Activated CD4-positive, alpha-beta memory T cell treated with anti-CD3 and anti-CD28 coated beads, Interleukin-2, amount 10 ng/mL, durations not matched to agents 7 days and 5 days (primary cell): ENCODE data around the gene SH2D1A. TPM values are rescaled to one million over a fixed set of nuclear protein-coding genes. Genes with fewer than 3 reads are reported as not detected.

ENCODE experiments used
- CTCF ChIA-PET: fragments of 350-600 bp; sonication (Branson Sonifier 250); formaldehyde crosslinking; loops from one replicate; lab custom pipeline; 2021; ENCODE audit warnings: antibody characterized with exemption, inconsistent platforms; lab: Charles Lee
- POLR2A ChIA-PET: fragments of 350-600 bp; sonication (Branson Sonifier 250); formaldehyde crosslinking; loops from one replicate; lab custom pipeline; 2021; ENCODE audit warnings: antibody characterized with exemption; lab: Charles Lee
- DNase-seq: peaks from one replicate; pipeline ENCODE4 v3.0.0-alpha.2; 2020
- H3K27ac Mint-ChIP-seq: one replicate; pipeline ENCODE4 v1.8.0; 2021; ENCODE audit warnings: mild to moderate bottlenecking, mixed read lengths
- H3K27me3 Mint-ChIP-seq: one replicate; pipeline ENCODE4 v1.8.0; 2021; ENCODE audit warnings: mixed read lengths
- H3K36me3 Mint-ChIP-seq: one replicate; pipeline ENCODE4 v1.8.0; 2021; ENCODE audit warnings: low read depth, mixed read lengths
- H3K4me1 Mint-ChIP-seq: one replicate; pipeline ENCODE4 v1.8.0; 2021; ENCODE audit warnings: mixed read lengths
- H3K4me3 Mint-ChIP-seq: one replicate; pipeline ENCODE4 v1.8.0; 2021; ENCODE audit warnings: mild to moderate bottlenecking, mixed read lengths
- H3K9me3 Mint-ChIP-seq: one replicate; pipeline ENCODE4 v1.8.0; 2021; ENCODE audit warnings: mixed read lengths
- total RNA-seq, 2 experiments: library from RNA; stranded (reverse); gene quantifications; one replicate each; pipeline ENCODE4 v1.2.3, GENCODE V29; 2021

SH2D1A gene
- total RNA-seq, 2 experiments from 2014 or later: 58.3 to 61.2 TPM

- CTCF ChIA-PET: interaction anchor here (0.8 kb wide), 1 partner anchor 8 kb away, joined by 3 read pairs; no protein-coding TSS in a partner anchor
- Mint-ChIP-seq H3K36me3 (no peaks in the 10 kb centered on the region), H3K4me1 (peaks cover 46% of the 10 kb centered on the region), H3K4me3 (no peak overlapping the region), H3K27me3 (no peaks in the 10 kb centered on the region), H3K27ac (no peak overlapping the region), H3K9me3 (no peaks in the 10 kb centered on the region)
- POLR2A ChIA-PET: interaction anchor here (1.4 to 1.5 kb wide), 2 partner anchors 9 kb away, joined by 3 read pairs; no protein-coding TSS in a partner anchor
- DNase-seq: no peak
Observed at GRCh38 chrX:124338733-124339514, 7.4 kb upstream of the SH2D1A start.

- peak overlapping the region; percentile 98 for H3K27ac Mint-ChIP-seq
- peaks cover 60% of the 10 kb centered on the region for H3K4me1 Mint-ChIP-seq
- no peaks in the 10 kb centered on the region for H3K27me3 Mint-ChIP-seq
- POLR2A ChIA-PET: interaction anchor here (1.2 to 8.5 kb wide), 5 partner anchors 14 to 124 kb away, joined by 3 to 118 read pairs (median 5); no protein-coding TSS in a partner anchor
- H3K4me3 Mint-ChIP-seq: peak overlapping the region; percentile 62
- CTCF ChIA-PET: interaction anchor here (1.3 to 1.7 kb wide), 2 partner anchors 10 to 130 kb away, joined by 3 read pairs; no protein-coding TSS in a partner anchor
- no peaks in the 10 kb centered on the region for H3K36me3 Mint-ChIP-seq
- no peaks in the 10 kb centered on the region for H3K9me3 Mint-ChIP-seq
- DNase-seq: no peak
Observed at GRCh38 chrX:124341396-124342132, 4.8 kb upstream of the SH2D1A start.

GRCh38 chrX:124342174-124342867 is 4.0 kb upstream of the SH2D1A start:
- no peak for DNase-seq
- Mint-ChIP-seq H3K9me3 (no peaks in the 10 kb centered on the region), H3K27ac (peak overlapping the region; percentile 98), H3K4me1 (peaks cover 60% of the 10 kb centered on the region), H3K36me3 (peaks cover 2% of the 10 kb centered on the region), H3K4me3 (peak overlapping the region; percentile 62), H3K27me3 (no peaks in the 10 kb centered on the region)
- POLR2A ChIA-PET: interaction anchor here (1.0 to 8.5 kb wide), 7 partner anchors 14 to 125 kb away, joined by 3 to 118 read pairs (median 4); no protein-coding TSS in a partner anchor
- CTCF ChIA-PET: interaction anchor here (1.1 to 1.7 kb wide), 3 partner anchors 11 to 132 kb away, joined by 3 read pairs; no protein-coding TSS in a partner anchor

GRCh38 chrX:124343016-124343415 is 3.3 kb upstream of the SH2D1A start:
- Mint-ChIP-seq H3K4me1 (peaks cover 60% of the 10 kb centered on the region), H3K27ac (peak overlapping the region; percentile 98), H3K4me3 (peak overlapping the region; percentile 72), H3K9me3 (no peaks in the 10 kb centered on the region), H3K27me3 (no peaks in the 10 kb centered on the region), H3K36me3 (peaks cover 3% of the 10 kb centered on the region)
- DNase-seq: no peak
- ChIA-PET POLR2A (interaction anchor here (1.0 to 8.5 kb wide), 6 partner anchors 13 to 126 kb away, joined by 3 to 118 read pairs (median 4); no protein-coding TSS in a partner anchor), CTCF (interaction anchor here (1.1 to 1.7 kb wide), 2 partner anchors 131 to 133 kb away, joined by 3 read pairs; no protein-coding TSS in a partner anchor)

GRCh38 chrX:124344246-124344645 is 2.1 kb upstream of the SH2D1A start:
- Mint-ChIP-seq H3K27me3 (no peaks in the 10 kb centered on the region), H3K4me3 (peak overlapping the region; percentile 72), H3K27ac (peak overlapping the region; percentile 98), H3K9me3 (no peaks in the 10 kb centered on the region), H3K4me1 (peaks cover 57% of the 10 kb centered on the region), H3K36me3 (peaks cover 9% of the 10 kb centered on the region)
- ChIA-PET CTCF (interaction anchor here (1.2 to 2.3 kb wide), 2 partner anchors 127 to 133 kb away, joined by 4 to 7 read pairs; no protein-coding TSS in a partner anchor), POLR2A (interaction anchor here (0.9 to 8.5 kb wide), 3 partner anchors 12 to 127 kb away, joined by 4 to 118 read pairs (median 101); no protein-coding TSS in a partner anchor)
- DNase-seq: no peak

GRCh38 chrX:124346877-124347241 is 496 bp downstream of the SH2D1A start:
- CTCF ChIA-PET: interaction anchor here (0.7 to 1.5 kb wide), 4 partner anchors 8 to 136 kb away, joined by 3 to 6 read pairs (median 4); no protein-coding TSS in a partner anchor
- no peak for DNase-seq

GRCh38 chrX:124347242-124347641 is 879 bp downstream of the SH2D1A start:
- CTCF ChIA-PET: interaction anchor here (0.8 to 1.5 kb wide), 3 partner anchors 9 to 136 kb away, joined by 3 to 4 read pairs (median 3); no protein-coding TSS in a partner anchor
- no peak for DNase-seq
- peaks cover 15% of the 10 kb centered on the region for H3K36me3 Mint-ChIP-seq
- no peaks in the 10 kb centered on the region for H3K27me3 Mint-ChIP-seq
- H3K4me3 Mint-ChIP-seq: peak overlapping the region; percentile 94
- H3K27ac Mint-ChIP-seq: peak overlapping the region; percentile 98
- H3K9me3 Mint-ChIP-seq: no peaks in the 10 kb centered on the region
- peaks cover 50% of the 10 kb centered on the region for H3K4me1 Mint-ChIP-seq
- POLR2A ChIA-PET: interaction anchor here (0.6 to 8.5 kb wide), 15 partner anchors 9 to 656 kb away, joined by 3 to 118 read pairs (median 6); partner anchors contain the start of gene STAG2

More at GRCh38 chrX:124346877-124347241, 496 bp downstream of the SH2D1A start:
- Mint-ChIP-seq H3K4me3 (peak overlapping the region; percentile 94), H3K9me3 (no peaks in the 10 kb centered on the region), H3K4me1 (peaks cover 52% of the 10 kb centered on the region), H3K27me3 (no peaks in the 10 kb centered on the region), H3K27ac (peak overlapping the region; percentile 98), H3K36me3 (peaks cover 15% of the 10 kb centered on the region)
- POLR2A ChIA-PET: interaction anchor here (0.6 to 8.5 kb wide), 18 partner anchors 9 to 656 kb away, joined by 3 to 118 read pairs (median 5); partner anchors contain the start of gene STAG2

- no peak for DNase-seq
- peaks cover 46% of the 10 kb centered on the region for H3K4me1 Mint-ChIP-seq
- peak overlapping the region; percentile 98 for H3K27ac Mint-ChIP-seq
- H3K27me3 Mint-ChIP-seq: no peaks in the 10 kb centered on the region
- POLR2A ChIA-PET: interaction anchor here (0.9 to 8.5 kb wide), 13 partner anchors 8 to 488 kb away, joined by 3 to 118 read pairs (median 6); partner anchors contain the start of gene STAG2
- H3K4me3 Mint-ChIP-seq: peak overlapping the region; percentile 94
- H3K9me3 Mint-ChIP-seq: no peaks in the 10 kb centered on the region
- CTCF ChIA-PET: interaction anchor here (1.2 to 1.5 kb wide), 3 partner anchors 10 to 137 kb away, joined by 3 to 4 read pairs (median 3); no protein-coding TSS in a partner anchor
- H3K36me3 Mint-ChIP-seq: peaks cover 19% of the 10 kb centered on the region
Observed at GRCh38 chrX:124348182-124348581, 1.8 kb downstream of the SH2D1A start.

GRCh38 chrX:124348885-124349453 is 2.6 kb downstream of the SH2D1A start:
- Mint-ChIP-seq H3K27ac (peak overlapping the region; percentile 98), H3K27me3 (no peaks in the 10 kb centered on the region), H3K4me1 (peaks cover 45% of the 10 kb centered on the region), H3K9me3 (no peaks in the 10 kb centered on the region), H3K4me3 (peak overlapping the region; percentile 94), H3K36me3 (peaks cover 19% of the 10 kb centered on the region)
- POLR2A ChIA-PET: interaction anchor here (1.1 to 8.5 kb wide), 9 partner anchors 7 to 389 kb away, joined by 3 to 118 read pairs (median 6); partner anchors contain the start of gene STAG2
- DNase-seq: no peak
- CTCF ChIA-PET: interaction anchor here (1.0 to 1.3 kb wide), 3 partner anchors 9 to 138 kb away, joined by 3 read pairs; no protein-coding TSS in a partner anchor

- H3K4me1 Mint-ChIP-seq: peaks cover 61% of the 10 kb centered on the region
- peaks cover 34% of the 10 kb centered on the region for H3K36me3 Mint-ChIP-seq
- CTCF ChIA-PET: interaction anchor here (1.5 kb wide), 1 partner anchor 138 kb away, joined by 5 read pairs; no protein-coding TSS in a partner anchor
- no peaks in the 10 kb centered on the region for H3K27me3 Mint-ChIP-seq
- peak overlapping the region; percentile 68 for H3K27ac Mint-ChIP-seq
- DNase-seq: no peak
- POLR2A ChIA-PET: interaction anchor here (0.9 to 9.8 kb wide), 4 partner anchors 8 to 137 kb away, joined by 3 to 118 read pairs (median 7); partner anchors contain the start of gene SH2D1A
- H3K4me3 Mint-ChIP-seq: peak overlapping the region; percentile 67
- H3K9me3 Mint-ChIP-seq: no peaks in the 10 kb centered on the region
Observed at GRCh38 chrX:124354648-124355047, 8.3 kb downstream of the SH2D1A start.
